ENCODE data around the gene SPRED2.

The SPRED2 gene

GRCh38 chr2:65432227-65433190, at the start of gene SPRED2:
Gene SPRED2 (minus strand): TSS chr2:65432599. CDS start chr2:65431987, 612 bp downstream.
- DNase-seq = peak; percentile 68

- DNase-seq = no peak
Observed at GRCh38 chr2:65481961-65482360, 49.6 kb upstream of the SPRED2 start.

GRCh38 chr2:65479524-65479923, 47.1 kb upstream of the SPRED2 start:
- DNase-seq = no peak

GRCh38 chr2:65478498-65479135, 46.2 kb upstream of the SPRED2 start:
- no peak for DNase-seq

DNA sequence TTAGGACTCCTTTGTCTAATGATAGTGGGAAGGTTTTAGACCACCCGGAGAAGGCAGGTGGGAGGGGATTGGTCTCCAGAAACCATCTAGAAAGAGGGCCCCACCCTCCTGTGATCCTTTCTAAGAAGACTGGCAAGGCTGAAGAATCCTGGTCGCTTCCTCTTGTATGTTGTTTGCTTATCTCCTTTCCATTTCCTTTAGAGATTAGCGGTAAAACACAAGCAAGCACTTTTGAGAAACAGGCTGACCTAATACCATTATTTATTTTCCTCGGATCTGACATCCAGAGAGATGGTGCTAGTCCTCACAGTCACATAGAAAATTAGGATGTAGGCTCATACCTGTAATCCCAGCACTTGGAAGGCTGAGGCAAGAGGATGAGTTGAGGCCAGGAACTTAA, 45.2 kb upstream of the SPRED2 start:
- no peak for DNase-seq

GRCh38 chr2:65476778-65477177, 44.4 kb upstream of the SPRED2 start:
- no peak for DNase-seq

- DNase-seq = no peak
Observed at GRCh38 chr2:65475000-65475399, 42.6 kb upstream of the SPRED2 start.

DNA sequence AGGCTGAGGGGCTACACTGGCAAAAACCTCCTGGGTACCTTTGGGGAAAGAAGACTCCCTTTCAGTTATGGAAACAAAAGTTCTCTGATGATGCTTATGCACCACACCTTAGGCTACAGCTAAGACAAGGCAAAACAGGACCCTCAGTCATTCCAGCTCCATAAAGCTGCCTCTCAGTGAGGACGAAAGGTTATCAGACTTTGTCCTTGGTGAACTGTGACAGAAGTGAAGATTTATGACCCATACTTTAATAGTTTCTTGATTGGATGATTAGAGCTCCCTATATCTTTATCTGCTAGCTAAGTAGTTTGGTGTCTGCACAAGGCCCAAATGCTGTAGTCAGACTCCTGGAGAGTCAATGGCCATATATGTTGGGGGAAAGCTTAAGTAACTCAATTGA, 40.6 kb upstream of the SPRED2 start:
- no peak for DNase-seq

DNA sequence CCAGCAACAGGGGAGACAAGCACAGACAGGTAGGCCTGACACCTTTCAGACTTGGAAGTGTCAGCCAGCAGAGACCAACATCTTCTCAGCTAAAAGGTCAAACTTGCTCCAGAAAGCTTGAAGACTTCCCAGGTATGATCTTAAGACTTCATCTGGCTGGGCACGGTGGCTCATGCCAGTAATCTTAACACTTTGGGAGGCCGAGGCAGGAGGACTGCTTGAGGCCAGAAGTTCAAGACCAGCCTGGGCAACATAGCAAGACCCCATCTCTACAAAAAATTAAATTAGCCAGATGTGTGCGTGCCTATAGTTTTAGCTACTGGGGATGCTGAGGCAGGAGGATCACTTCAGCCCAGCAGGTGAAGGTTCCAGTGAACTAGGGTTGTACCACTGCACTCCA, 39.0 kb upstream of the SPRED2 start:
- no peak for DNase-seq

DNA sequence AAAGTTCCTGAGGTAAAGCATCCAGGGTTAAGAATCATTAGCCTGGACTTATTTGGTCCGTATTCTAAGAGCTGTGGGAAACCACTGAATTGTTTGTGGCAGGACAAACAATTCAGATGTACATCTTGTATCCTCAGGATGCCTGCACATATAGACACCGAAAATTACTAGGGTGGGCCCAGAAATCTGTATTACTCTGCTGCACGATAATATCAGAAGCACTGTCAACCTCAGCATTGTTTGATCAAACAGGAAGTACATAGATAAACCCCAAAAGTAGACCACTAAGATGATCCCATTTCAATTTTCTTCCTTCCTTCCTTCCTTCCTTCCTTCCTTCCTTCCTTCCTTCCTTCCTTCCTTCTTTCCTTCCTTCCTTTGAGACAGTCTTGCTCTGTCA, 34.2 kb upstream of the SPRED2 start:
- DNase-seq = no peak

DNA sequence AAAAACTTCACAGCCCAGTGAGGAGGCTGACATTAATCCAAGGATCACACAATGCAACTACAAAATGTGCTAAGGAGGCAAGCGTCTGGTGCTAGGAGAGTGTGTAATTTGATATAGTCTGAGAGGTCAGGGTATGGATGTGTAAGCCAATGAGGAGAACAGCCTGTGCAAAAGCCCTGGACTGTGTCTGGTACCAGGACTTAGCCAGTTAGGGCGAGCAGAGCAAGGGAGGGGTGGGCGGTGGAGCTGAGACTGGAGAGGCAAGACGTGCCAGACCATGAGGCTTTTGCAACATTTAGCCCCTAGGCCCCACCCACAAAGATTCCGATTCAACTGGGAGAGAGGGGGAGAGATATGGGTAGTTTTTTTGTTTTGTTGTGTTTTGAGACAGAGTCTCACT, 33.5 kb upstream of the SPRED2 start:
- peak; percentile 87 for DNase-seq

DNA sequence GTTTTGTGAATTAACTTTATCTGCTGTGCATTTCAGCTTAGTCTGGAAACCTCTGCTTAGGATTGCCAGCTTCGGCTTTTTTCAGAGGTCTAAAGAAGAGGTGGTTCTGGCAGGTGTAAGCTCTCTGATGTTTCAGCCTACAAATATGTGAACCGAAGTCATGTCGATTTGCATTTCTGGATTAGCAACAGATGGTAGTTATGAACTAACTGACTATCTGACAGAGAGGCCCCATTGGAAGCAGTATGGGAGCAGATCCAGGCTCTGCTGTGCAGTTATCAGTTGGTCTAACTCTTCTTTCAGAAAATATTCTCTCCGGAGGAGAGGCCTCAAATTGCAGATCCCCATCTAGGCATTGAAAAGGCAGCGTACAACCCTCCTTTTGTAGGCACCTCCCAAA, 32.7 kb upstream of the SPRED2 start:
- peak; percentile 40 for DNase-seq

DNA sequence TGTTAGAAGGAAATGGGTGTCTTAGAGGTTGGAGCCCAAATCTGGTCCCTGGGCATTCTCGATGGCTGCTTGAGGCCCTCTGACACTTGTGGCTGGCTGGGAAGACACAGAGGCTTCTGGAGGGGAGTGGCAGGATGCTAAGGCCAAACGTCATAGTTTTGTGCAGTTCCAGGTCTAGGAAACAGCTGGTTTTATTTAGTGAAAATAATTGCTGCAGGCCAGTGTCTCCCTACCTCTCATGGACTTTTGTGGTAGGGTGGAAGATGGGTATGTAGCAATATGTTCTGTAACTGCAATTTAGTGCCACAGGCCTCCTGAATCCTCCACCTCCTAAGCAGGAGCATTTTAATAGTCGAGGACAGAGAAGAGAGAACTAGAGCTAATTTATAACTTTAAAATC, 32.2 kb upstream of the SPRED2 start:
- no peak for DNase-seq

- DNase-seq = no peak
Observed at GRCh38 chr2:65458999-65459398, 26.6 kb upstream of the SPRED2 start.

DNA sequence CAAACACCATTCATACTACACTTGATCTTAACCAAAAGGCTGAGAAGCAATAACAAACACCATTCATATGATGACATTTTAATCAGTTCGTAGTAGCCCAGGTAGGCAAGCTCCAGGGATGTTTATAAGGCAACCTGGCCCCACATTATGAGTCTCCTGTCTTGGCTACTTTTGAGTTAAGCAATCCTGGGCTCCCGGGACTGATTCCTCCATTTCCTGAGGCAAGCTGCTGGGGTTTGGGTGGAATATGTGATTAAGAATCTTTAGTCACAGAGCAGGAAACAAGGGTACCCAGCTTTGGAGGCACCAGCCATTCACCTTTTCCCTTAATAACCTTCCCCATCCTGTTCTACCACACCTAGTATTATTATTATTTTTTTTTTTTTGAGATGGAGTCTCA, 24.5 kb upstream of the SPRED2 start:
- DNase-seq = no peak

GRCh38 chr2:65456064-65456463, 23.7 kb upstream of the SPRED2 start:
- no peak for DNase-seq

DNA sequence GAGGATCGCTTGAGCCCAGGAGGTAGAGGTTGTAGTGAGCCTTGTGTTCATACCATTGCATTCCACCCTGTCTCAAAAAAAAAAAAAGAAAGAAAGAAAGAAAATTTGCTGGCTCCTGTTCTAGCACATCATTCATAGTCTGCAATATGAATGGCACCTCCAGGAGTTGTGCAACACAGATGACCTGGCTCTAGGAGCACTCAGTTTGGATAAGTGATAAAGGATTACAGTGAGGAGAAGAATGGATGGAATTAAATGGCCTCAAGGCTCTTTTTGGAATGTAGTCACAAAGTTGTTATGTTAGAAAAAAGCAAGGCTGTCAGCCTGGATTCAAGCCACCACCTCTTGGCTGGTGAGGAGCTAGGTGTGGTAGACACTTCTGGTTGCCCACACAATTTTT, 21.5 kb upstream of the SPRED2 start:
- DNase-seq = no peak

- DNase-seq = no peak
Observed at GRCh38 chr2:65452150-65452895, 19.9 kb upstream of the SPRED2 start.

- DNase-seq = no peak
Observed at GRCh38 chr2:65450810-65451209, 18.4 kb upstream of the SPRED2 start.

- no peak for DNase-seq
Observed at GRCh38 chr2:65450393-65450792, 18.0 kb upstream of the SPRED2 start.

DNA sequence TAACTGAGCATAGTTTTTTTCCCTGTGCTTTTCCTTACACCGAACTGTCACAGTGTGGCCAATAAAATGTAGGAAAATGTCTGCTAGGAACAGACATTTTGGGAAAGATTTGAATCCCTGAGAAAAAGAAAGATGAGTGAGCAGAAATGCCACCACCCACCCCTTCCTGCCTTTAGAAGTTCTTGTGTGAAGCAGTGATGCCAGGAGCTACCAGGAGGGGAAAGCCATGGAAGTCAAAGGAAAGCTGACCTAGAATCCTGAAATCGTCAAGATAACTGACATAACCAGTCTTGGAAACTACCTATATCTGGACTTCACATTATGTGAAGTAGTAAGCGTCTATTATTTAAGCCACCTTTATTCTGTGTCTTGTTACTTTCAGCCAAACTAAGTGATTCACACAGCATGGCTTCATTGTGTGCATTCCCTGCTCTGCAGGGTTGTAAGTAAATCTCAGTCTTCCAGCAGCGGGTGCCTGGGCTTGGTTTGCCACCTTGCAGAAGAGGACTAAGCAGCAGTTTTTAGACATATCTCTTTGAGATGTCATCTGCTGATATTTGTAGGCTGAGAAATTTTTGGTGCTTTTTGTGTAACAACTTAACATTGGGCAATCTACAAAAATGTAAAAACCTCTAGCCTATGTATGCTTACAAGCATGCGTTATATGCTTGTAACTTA, 11.2 kb upstream of the SPRED2 start:
- no peak for DNase-seq

DNA sequence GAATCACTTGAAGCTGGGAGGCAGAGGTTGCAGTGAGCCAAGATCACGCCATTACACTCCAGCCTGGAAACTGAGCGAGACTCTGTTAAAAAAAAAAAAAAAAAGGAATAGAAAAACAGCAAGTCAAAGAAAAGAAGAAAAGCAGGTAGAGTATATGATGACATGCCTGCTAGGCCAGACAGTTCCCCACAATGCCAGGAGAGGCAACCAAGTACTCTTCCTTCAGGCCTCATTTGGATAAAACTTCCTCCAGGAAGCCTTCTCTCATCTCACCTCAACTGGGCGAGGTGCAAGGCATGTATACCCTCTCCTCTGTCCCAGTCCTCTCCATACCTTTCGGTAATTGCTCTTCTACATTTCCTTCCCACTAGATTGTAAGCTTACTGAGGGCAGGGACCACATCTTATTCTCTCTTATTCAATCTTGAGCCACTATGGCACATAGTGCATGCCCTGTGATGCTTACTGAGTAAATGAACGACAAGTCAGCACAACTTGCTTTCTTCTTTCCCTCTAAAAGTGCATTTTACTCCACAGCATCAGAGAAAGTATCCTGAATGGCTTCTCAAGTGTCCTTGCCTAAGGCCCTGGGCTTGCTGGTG, 10.1 kb upstream of the SPRED2 start:
- no peak for DNase-seq
